Astrocyte (in vitro differentiated cells and primary cell): ENCODE data around the gene SLC43A3. TPM values are rescaled to one million over a fixed set of nuclear protein-coding genes. Genes with fewer than 3 reads are reported as not detected.

Source experiments
- DNase-seq: peaks from one replicate; pipeline ENCODE4 v3.0.0-alpha.2; 2010; ENCODE audit warnings: low read depth
- FAIRE-seq: peaks from 2 replicates; lab custom pipeline; 2011; peaks lifted over from hg19 to GRCh38; lab: Jason Lieb, UNC
- H2AFZ ChIP-seq: 2 replicates; pipeline ENCODE4 v1.6.0; 2012; ENCODE audit warnings: low read depth, low read length, inconsistent platforms
- H3K27ac ChIP-seq: 2 replicates; pipeline ENCODE4 v1.5.1; 2011; ENCODE audit warnings: low read depth, low read length, inconsistent platforms
- H3K27me3 ChIP-seq: 2 replicates; pipeline ENCODE4 v1.6.0; 2011; ENCODE audit warnings: low read length, inconsistent platforms; ENCODE audit not compliant: insufficient read depth
- H3K36me3 ChIP-seq: 2 replicates; pipeline ENCODE4 v1.5.1; 2011; ENCODE audit warnings: low read length, inconsistent platforms; ENCODE audit not compliant: insufficient read depth
- H3K4me1 ChIP-seq: 2 replicates; pipeline ENCODE4 v1.5.1; 2011; ENCODE audit warnings: low read length, inconsistent platforms; ENCODE audit not compliant: insufficient read depth
- H3K4me2 ChIP-seq: 2 replicates; pipeline ENCODE4 v1.6.0; 2012; ENCODE audit warnings: low read length, inconsistent platforms
- H3K4me3 ChIP-seq: 2 replicates; pipeline ENCODE4 v1.5.1; 2011; ENCODE audit warnings: low read depth, mild to moderate bottlenecking, low read length, inconsistent platforms; ENCODE audit not compliant: insufficient read depth
- H3K79me2 ChIP-seq: 2 replicates; pipeline ENCODE4 v1.6.0; 2012; ENCODE audit warnings: mild to moderate bottlenecking, low read length, inconsistent platforms; ENCODE audit not compliant: insufficient read depth
- H3K9ac ChIP-seq: 2 replicates; pipeline ENCODE4 v1.6.0; 2012; ENCODE audit warnings: mild to moderate bottlenecking, low read length, inconsistent platforms
- H3K9me3 ChIP-seq: 2 replicates; pipeline ENCODE4 v1.5.1; 2012; ENCODE audit warnings: low read depth, mild to moderate bottlenecking, low read length, inconsistent platforms; ENCODE audit not compliant: insufficient read depth
- H4K20me1 ChIP-seq: 2 replicates; pipeline ENCODE4 v1.6.0; 2012; ENCODE audit warnings: low read length, inconsistent platforms; ENCODE audit not compliant: insufficient read depth
- H3K27ac Mint-ChIP-seq: one replicate; pipeline ENCODE4 v1.8.0; 2021; ENCODE audit warnings: mild to moderate bottlenecking, mixed read lengths; ENCODE audit not compliant: unreplicated experiment
- H3K27me3 Mint-ChIP-seq: one replicate; pipeline ENCODE4 v1.8.0; 2021; ENCODE audit warnings: low read depth, mixed read lengths; ENCODE audit not compliant: unreplicated experiment
- H3K36me3 Mint-ChIP-seq: one replicate; pipeline ENCODE4 v1.8.0; 2021; ENCODE audit warnings: low read depth, mixed read lengths; ENCODE audit not compliant: unreplicated experiment
- H3K4me1 Mint-ChIP-seq: one replicate; pipeline ENCODE4 v1.8.0; 2021; ENCODE audit warnings: low read depth, mixed read lengths; ENCODE audit not compliant: unreplicated experiment
- H3K4me3 Mint-ChIP-seq: one replicate; pipeline ENCODE4 v1.8.0; 2021; ENCODE audit warnings: mild to moderate bottlenecking, moderate library complexity, mixed read lengths; ENCODE audit not compliant: unreplicated experiment
- H3K9me3 Mint-ChIP-seq: one replicate; pipeline ENCODE4 v1.8.0; 2021; ENCODE audit warnings: mild to moderate bottlenecking, mixed read lengths; ENCODE audit not compliant: unreplicated experiment
- CTCF ChIP-seq: IDR thresholded peaks from 2 replicates; pipeline ENCODE4 v1.5.1; 2011; ENCODE audit warnings: low read depth, mild to moderate bottlenecking, inconsistent platforms, low read length, moderate library complexity; ENCODE audit not compliant: insufficient read depth
- EZH2 ChIP-seq: IDR thresholded peaks from 2 replicates; pipeline ENCODE4 v1.6.1; 2012; ENCODE audit warnings: mild to moderate bottlenecking, low read length, inconsistent platforms; ENCODE audit not compliant: insufficient read depth
- total RNA-seq: library from RNA; stranded (reverse); gene quantifications from 2 replicates; pipeline ENCODE4 v1.2.1, GENCODE V29; 2021

SLC43A3 gene
- total RNA-seq, 1 donor from 2014 or later, result 16.4 TPM

GRCh38 chr11:57392066-57392762 lies 34.7 kb downstream of the SLC43A3 start:
- H3K27me3 ChIP-seq, result peaks cover 19% of the 10 kb centered on the region
- no peaks in the 10 kb centered on the region for H3K79me2 ChIP-seq
- H3K27me3 Mint-ChIP-seq, result peaks cover 58% of the 10 kb centered on the region
- no peak overlapping the region for H3K27ac Mint-ChIP-seq
- no peak for FAIRE-seq
- no peak overlapping the region for H2AFZ ChIP-seq
- H3K4me3 ChIP-seq, result no peak overlapping the region
- H3K27ac ChIP-seq, result no peak overlapping the region
- no peak overlapping the region for H3K4me3 Mint-ChIP-seq
- H3K4me2 ChIP-seq, result no peak overlapping the region
- H3K9ac ChIP-seq, result no peak overlapping the region
- H3K36me3 Mint-ChIP-seq, result no peaks in the 10 kb centered on the region
- TF ChIP-seq EZH2 (no peak), CTCF (no peak)
- DNase-seq, result no peak
- H3K9me3 Mint-ChIP-seq, result no peaks in the 10 kb centered on the region
- peaks cover 2% of the 10 kb centered on the region for H3K9me3 ChIP-seq
- no peaks in the 10 kb centered on the region for H4K20me1 ChIP-seq
- H3K36me3 ChIP-seq, result no peaks in the 10 kb centered on the region
- H3K4me1 Mint-ChIP-seq, result no peaks in the 10 kb centered on the region
- H3K4me1 ChIP-seq, result no peaks in the 10 kb centered on the region

GRCh38 chr11:57391539-57391938 lies 35.4 kb downstream of the SLC43A3 start:
- no peak for FAIRE-seq
- H3K36me3 ChIP-seq, result no peaks in the 10 kb centered on the region
- Mint-ChIP-seq H3K9me3 (no peaks in the 10 kb centered on the region), H3K4me3 (no peak overlapping the region), H3K36me3 (no peaks in the 10 kb centered on the region), H3K27me3 (peaks cover 60% of the 10 kb centered on the region), H3K4me1 (no peaks in the 10 kb centered on the region), H3K27ac (no peak overlapping the region)
- H3K4me3 ChIP-seq, result no peak overlapping the region
- no peaks in the 10 kb centered on the region for H3K4me1 ChIP-seq
- TF ChIP-seq CTCF (no peak), EZH2 (no peak)
- H4K20me1 ChIP-seq, result no peaks in the 10 kb centered on the region
- H3K4me2 ChIP-seq, result no peak overlapping the region
- no peak for DNase-seq
- peaks cover 17% of the 10 kb centered on the region for H3K27me3 ChIP-seq
- no peaks in the 10 kb centered on the region for H3K79me2 ChIP-seq
- no peak overlapping the region for H3K9ac ChIP-seq
- no peaks in the 10 kb centered on the region for H3K9me3 ChIP-seq
- no peak overlapping the region for H2AFZ ChIP-seq
- H3K27ac ChIP-seq, result no peak overlapping the region

- Histone ChIP-seq H3K9ac (no peak overlapping the region), H3K79me2 (no peaks in the 10 kb centered on the region), H3K9me3 (no peaks in the 10 kb centered on the region), H3K36me3 (no peaks in the 10 kb centered on the region), H2AFZ (no peak overlapping the region), H4K20me1 (no peaks in the 10 kb centered on the region), H3K27me3 (peaks cover 14% of the 10 kb centered on the region), H3K4me2 (no peak overlapping the region), H3K4me3 (no peak overlapping the region), H3K27ac (no peak overlapping the region), H3K4me1 (no peaks in the 10 kb centered on the region)
- H3K9me3 Mint-ChIP-seq, result peaks cover under 1% of the 10 kb centered on the region
- H3K4me1 Mint-ChIP-seq, result no peaks in the 10 kb centered on the region
- TF ChIP-seq EZH2, result no peak
- no peak for TF ChIP-seq CTCF
- H3K27ac Mint-ChIP-seq, result no peak overlapping the region
- DNase-seq, result no peak
- peaks cover 65% of the 10 kb centered on the region for H3K27me3 Mint-ChIP-seq
- no peak overlapping the region for H3K4me3 Mint-ChIP-seq
- FAIRE-seq, result no peak
- H3K36me3 Mint-ChIP-seq, result no peaks in the 10 kb centered on the region
Measured at GRCh38 chr11:57391111-57391510, 35.8 kb downstream of the SLC43A3 start.
